NCI-H2081 treated with DMSO at 0.1 percent for 48 hours (cell line): ENCODE results near the gene CCDC167.
"Not testable (repeated sequence)": the region's sequence is repeated elsewhere in the genome, so short reads cannot be mapped to it uniquely, and the experiment has no call there.

Experiments
- DNase-seq: peaks from one replicate; lab custom pipeline; 2025; lab: John Stamatoyannopoulos, UW

The CCDC167 gene

GRCh38 chr6:37473364-37474095 lies 26.2 kb downstream of the CCDC167 start:
- DNase-seq, result no peak

- DNase-seq, result no peak
Observed at GRCh38 chr6:37467718-37468117, 32.0 kb downstream of the CCDC167 start.

- no peak for DNase-seq
Observed at GRCh38 chr6:37463110-37463509, 36.6 kb downstream of the CCDC167 start.

- DNase-seq, result no peak
Observed at GRCh38 chr6:37460805-37461204, 38.9 kb downstream of the CCDC167 start.

- no peak for DNase-seq
Observed at GRCh38 chr6:37459981-37460800, 39.5 kb downstream of the CCDC167 start.

- DNase-seq, result no peak
Observed at GRCh38 chr6:37456816-37457560, 42.7 kb downstream of the CCDC167 start.

- no peak for DNase-seq
Observed at GRCh38 chr6:37456126-37456525, 43.6 kb downstream of the CCDC167 start.

- DNase-seq, result no peak
Observed at GRCh38 chr6:37454420-37455140, 45.1 kb downstream of the CCDC167 start.

GRCh38 chr6:37452522-37452921 lies 47.2 kb downstream of the CCDC167 start:
- no peak for DNase-seq

GRCh38 chr6:37451441-37452193 lies 48.1 kb downstream of the CCDC167 start:
- no peak for DNase-seq

- no peak for DNase-seq
Observed at GRCh38 chr6:37449984-37450383, 49.7 kb downstream of the CCDC167 start.

- DNase-seq, result not testable (repeated sequence)
Observed at GRCh38 chr6:37443216-37443542, 56.5 kb downstream of the CCDC167 start.

- DNase-seq, result no peak
Observed at GRCh38 chr6:37442416-37443215, 57.1 kb downstream of the CCDC167 start.

- DNase-seq, result no peak
Observed at GRCh38 chr6:37441651-37442050, 58.0 kb downstream of the CCDC167 start.

GRCh38 chr6:37438930-37439329 lies 60.8 kb downstream of the CCDC167 start:
- no peak for DNase-seq

GRCh38 chr6:37435816-37436215 lies 63.9 kb downstream of the CCDC167 start:
- no peak for DNase-seq

- no peak for DNase-seq
Observed at GRCh38 chr6:37435373-37435772, 64.3 kb downstream of the CCDC167 start.

- DNase-seq, result no peak
Observed at GRCh38 chr6:37433657-37434271, 65.9 kb downstream of the CCDC167 start.
